H9 (cell line): ENCODE data around the gene RBM7. TPM values are rescaled to one million over a fixed set of nuclear protein-coding genes. Genes with fewer than 3 reads are reported as not detected.

Experiments
- DNase-seq: peaks from one replicate; pipeline ENCODE4 v3.0.0-alpha.2; 2017
- H2AFZ ChIP-seq: one replicate; pipeline ENCODE4 v1.6.1; 2013; ENCODE audit warnings: mild to moderate bottlenecking, low read length, control low read depth, moderate library complexity
- H2AK5ac ChIP-seq: 2 replicates; pipeline ENCODE4 v1.6.1; 2013; ENCODE audit warnings: low read length, control low read depth, mixed read lengths; ENCODE audit not compliant: insufficient read length
- H2BK120ac ChIP-seq: one replicate; pipeline ENCODE4 v1.6.1; 2013; ENCODE audit warnings: low read depth, mild to moderate bottlenecking, low read length, control low read depth, inconsistent platforms; ENCODE audit not compliant: poor library complexity, severe bottlenecking
- H2BK12ac ChIP-seq: 2 replicates; pipeline ENCODE4 v1.6.1; 2013; ENCODE audit warnings: low read length, control low read depth, mixed read lengths, low read depth; ENCODE audit not compliant: insufficient read length
- H2BK15ac ChIP-seq: 2 replicates; pipeline ENCODE4 v1.6.1; 2013; ENCODE audit warnings: low read depth, low read length, control low read depth
- H2BK20ac ChIP-seq: one replicate; pipeline ENCODE4 v1.6.1; 2013; ENCODE audit warnings: low read depth, mild to moderate bottlenecking, low read length, control low read depth, inconsistent platforms; ENCODE audit not compliant: poor library complexity, severe bottlenecking
- H2BK5ac ChIP-seq: 2 replicates; pipeline ENCODE4 v1.6.1; 2013; ENCODE audit warnings: low read length, control low read depth, mixed read lengths; ENCODE audit not compliant: insufficient read length
- H3K14ac ChIP-seq: 2 replicates; pipeline ENCODE4 v1.6.1; 2013; ENCODE audit warnings: low read length, control low read depth; ENCODE audit not compliant: insufficient read depth
- H3K18ac ChIP-seq: 2 replicates; pipeline ENCODE4 v1.6.1; 2013; ENCODE audit warnings: low read depth, mild to moderate bottlenecking, mixed read lengths, low read length, control low read depth; ENCODE audit not compliant: insufficient read length
- H3K23ac ChIP-seq: 2 replicates; pipeline ENCODE4 v1.6.1; 2013; ENCODE audit warnings: low read length, control low read depth, mixed read lengths, low read depth; ENCODE audit not compliant: insufficient read length
- H3K23me2 ChIP-seq: 2 replicates; pipeline ENCODE4 v1.6.1; 2013; ENCODE audit warnings: low read depth, mild to moderate bottlenecking, mixed read lengths, low read length, control low read depth; ENCODE audit not compliant: insufficient read length, poor library complexity, severe bottlenecking
- H3K27ac ChIP-seq: 2 replicates; pipeline ENCODE4 v1.5.1; 2013; ENCODE audit warnings: low read length, control low read depth, mixed read lengths, low read depth; ENCODE audit not compliant: insufficient read length
- H3K27me3 ChIP-seq: 2 replicates; pipeline ENCODE4 v1.6.1; 2013; ENCODE audit warnings: low read length, control low read depth, inconsistent platforms; ENCODE audit not compliant: insufficient read depth
- H3K4ac ChIP-seq: 2 replicates; pipeline ENCODE4 v1.6.1; 2013; ENCODE audit warnings: low read depth, mild to moderate bottlenecking, control low read depth, inconsistent platforms, low read length, moderate library complexity
- H3K4me1 ChIP-seq: 2 replicates; pipeline ENCODE4 v1.6.1; 2013; ENCODE audit warnings: low read length, control low read depth, inconsistent platforms; ENCODE audit not compliant: insufficient read depth
- H3K4me2 ChIP-seq: 2 replicates; pipeline ENCODE4 v1.6.1; 2013; ENCODE audit warnings: low read length, control low read depth, mixed read lengths; ENCODE audit not compliant: insufficient read length, insufficient read depth
- H3K56ac ChIP-seq: 2 replicates; pipeline ENCODE4 v1.6.1; 2013; ENCODE audit warnings: low read depth, mild to moderate bottlenecking, mixed read lengths, low read length, control low read depth; ENCODE audit not compliant: insufficient read length
- H3K79me1 ChIP-seq: 2 replicates; pipeline ENCODE4 v1.6.1; 2013; ENCODE audit warnings: low read depth, mild to moderate bottlenecking, moderate library complexity, low read length, control low read depth, inconsistent platforms; ENCODE audit not compliant: insufficient read depth, poor library complexity, severe bottlenecking
- H3K79me2 ChIP-seq: 2 replicates; pipeline ENCODE4 v1.6.1; 2013; ENCODE audit warnings: low read length, control low read depth, inconsistent platforms; ENCODE audit not compliant: insufficient read depth
- H3K9ac ChIP-seq: 2 replicates; pipeline ENCODE4 v1.6.1; 2013; ENCODE audit warnings: low read length, control low read depth, mixed read lengths; ENCODE audit not compliant: insufficient read length; ENCODE audit errors: extremely low read depth
- H3K9me3 ChIP-seq: one replicate; pipeline ENCODE4 v1.6.1; 2013; ENCODE audit warnings: low read depth, low read length, inconsistent platforms; ENCODE audit not compliant: control insufficient read depth
- H3T11ph ChIP-seq: one replicate; pipeline ENCODE4 v1.6.1; 2013; ENCODE audit warnings: mild to moderate bottlenecking, low read length, control low read depth, inconsistent platforms
- H4K20me1 ChIP-seq: one replicate; pipeline ENCODE4 v1.6.1; 2013; ENCODE audit not compliant: control insufficient read depth, insufficient read length, insufficient read depth
- H4K5ac ChIP-seq: 2 replicates; pipeline ENCODE4 v1.6.1; 2013; ENCODE audit warnings: low read depth, mild to moderate bottlenecking, mixed read lengths, low read length, control low read depth; ENCODE audit not compliant: insufficient read length
- H4K8ac ChIP-seq: replicated peaks from 2 replicates; pipeline ENCODE4 v1.6.1; 2013; ENCODE audit warnings: low read length, control low read depth, mixed read lengths, low read depth; ENCODE audit not compliant: insufficient read length
- H4K91ac ChIP-seq: 2 replicates; pipeline ENCODE4 v1.6.1; 2013; ENCODE audit warnings: low read depth, mild to moderate bottlenecking, moderate library complexity, mixed read lengths, low read length, control low read depth; ENCODE audit not compliant: insufficient read length
- H3K27ac Mint-ChIP-seq, 3 experiments: 2 replicates in 2 of 3; 3 replicates in 1 of 3; pipeline ENCODE4 v1.8.0; 2020 to 2021; ENCODE audit warnings: mixed read lengths in 3 of 3, mild to moderate bottlenecking in 1 of 3, moderate library complexity in 1 of 3
- H3K27me3 Mint-ChIP-seq: 2 replicates; pipeline ENCODE4 v1.8.0; 2021; ENCODE audit warnings: low read depth, mild to moderate bottlenecking, moderate library complexity, mixed read lengths
- H3K36me3 Mint-ChIP-seq, 3 experiments: 2 replicates in 2 of 3; 3 replicates in 1 of 3; pipeline ENCODE4 v1.8.0; 2020 to 2021; ENCODE audit warnings: low read depth in 3 of 3, mixed read lengths in 3 of 3; ENCODE audit not compliant: insufficient read depth in 1 of 3
- H3K4me1 Mint-ChIP-seq, 2 experiments: 2 replicates each; pipeline ENCODE4 v1.8.0; 2020; ENCODE audit warnings: mixed read lengths in 2 of 2
- H3K4me3 Mint-ChIP-seq, 2 experiments: 2 replicates in 1 of 2; 3 replicates in 1 of 2; pipeline ENCODE4 v1.8.0; 2020 to 2021; ENCODE audit warnings: mild to moderate bottlenecking in 2 of 2, mixed read lengths in 2 of 2, moderate library complexity in 1 of 2
- H3K9me3 Mint-ChIP-seq, 2 experiments: 2 replicates in 1 of 2; 3 replicates in 1 of 2; pipeline ENCODE4 v1.8.0; 2020; ENCODE audit warnings: mild to moderate bottlenecking in 2 of 2, mixed read lengths in 2 of 2, moderate library complexity in 1 of 2
- WGBS: extraction: QIAGEN DNeasy Blood & Tissue Kit; methylation state at CpG from one replicate; pipeline ENCODE4 v1.1.7; 2013; ENCODE audit warnings: missing lambda C conversion rate, low lambda C conversion rate, mixed read lengths; ENCODE audit not compliant: insufficient read length; ENCODE audit errors: extremely low coverage; 5-methylcytosine and 5-hydroxymethylcytosine counted together
- total RNA-seq: library from RNA; stranded (reverse); gene quantifications from 2 replicates; pipeline ENCODE4 v1.2.1, GENCODE V29; 2021
- TF ChIP-seq, protein P1 (sequence below): fragments of 200-600 bp; sonication (generic); conservative IDR thresholded peaks from 3 replicates; pipeline ENCODE4 v1.8.0; 2021; ENCODE audit warnings: antibody characterized with exemption, mild to moderate bottlenecking

The RBM7 gene
- total RNA-seq, 1 experiment from 2014 or later, result 56.4 TPM

DNA sequence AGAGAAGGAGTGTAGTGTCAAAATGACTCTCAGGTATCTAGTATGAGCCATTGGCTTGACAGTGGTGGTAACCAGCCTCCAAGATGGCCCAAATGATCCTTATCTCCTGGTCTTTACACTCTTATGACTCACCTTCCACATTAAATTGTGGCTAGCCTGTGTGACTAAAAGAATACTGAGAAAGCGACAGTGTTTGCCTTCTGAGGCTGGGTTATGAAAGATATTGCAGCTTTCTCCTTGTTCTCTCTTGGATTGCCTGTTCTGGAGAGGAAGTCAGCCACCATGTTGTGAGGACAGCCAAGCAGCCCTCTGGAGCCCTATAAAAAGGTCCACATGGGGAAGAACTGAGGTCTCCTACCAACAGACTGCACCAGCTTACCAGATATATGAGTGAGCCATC lies 16.0 kb upstream of the RBM7 start:
- Histone ChIP-seq H4K8ac (no peak overlapping the region), H3K79me2 (no peaks in the 10 kb centered on the region), H3K23me2 (no peaks in the 10 kb centered on the region), H4K5ac (no peak overlapping the region), H4K91ac (no peak overlapping the region), H3K4me1 (no peaks in the 10 kb centered on the region), H2AK5ac (no peak overlapping the region), H2BK120ac (no peak overlapping the region), H2AFZ (no peak overlapping the region), H3K56ac (no peak overlapping the region), H3K9me3 (no peaks in the 10 kb centered on the region), H3K27me3 (no peaks in the 10 kb centered on the region), H3K9ac (no peak overlapping the region), H3K4me2 (no peak overlapping the region), H3K27ac (no peak overlapping the region), H3T11ph (no peak overlapping the region), H3K14ac (no peak overlapping the region), H4K20me1 (no peaks in the 10 kb centered on the region), H2BK5ac (no peak overlapping the region), H2BK12ac (no peak overlapping the region), H2BK15ac (no peak overlapping the region), H3K18ac (no peak overlapping the region), H3K23ac (no peak overlapping the region), H3K4ac (no peak overlapping the region), H2BK20ac (no peak overlapping the region), H3K79me1 (no peaks in the 10 kb centered on the region)
- Mint-ChIP-seq H3K9me3 (peaks cover 8 to 9% of the 10 kb centered on the region in 2 experiments; a peak in 3 of 5 replicates), H3K36me3 (peaks cover 0 to 9% (median 5%) of the 10 kb centered on the region in 3 experiments; a peak in 2 of 7 replicates), H3K4me1 (no peaks in the 10 kb centered on the region), H3K27me3 (no peaks in the 10 kb centered on the region; the same call in 1 of the 2 replicates), H3K27ac (no peak overlapping the region), H3K4me3 (no peak overlapping the region)
- TF ChIP-seq, protein P1, sequence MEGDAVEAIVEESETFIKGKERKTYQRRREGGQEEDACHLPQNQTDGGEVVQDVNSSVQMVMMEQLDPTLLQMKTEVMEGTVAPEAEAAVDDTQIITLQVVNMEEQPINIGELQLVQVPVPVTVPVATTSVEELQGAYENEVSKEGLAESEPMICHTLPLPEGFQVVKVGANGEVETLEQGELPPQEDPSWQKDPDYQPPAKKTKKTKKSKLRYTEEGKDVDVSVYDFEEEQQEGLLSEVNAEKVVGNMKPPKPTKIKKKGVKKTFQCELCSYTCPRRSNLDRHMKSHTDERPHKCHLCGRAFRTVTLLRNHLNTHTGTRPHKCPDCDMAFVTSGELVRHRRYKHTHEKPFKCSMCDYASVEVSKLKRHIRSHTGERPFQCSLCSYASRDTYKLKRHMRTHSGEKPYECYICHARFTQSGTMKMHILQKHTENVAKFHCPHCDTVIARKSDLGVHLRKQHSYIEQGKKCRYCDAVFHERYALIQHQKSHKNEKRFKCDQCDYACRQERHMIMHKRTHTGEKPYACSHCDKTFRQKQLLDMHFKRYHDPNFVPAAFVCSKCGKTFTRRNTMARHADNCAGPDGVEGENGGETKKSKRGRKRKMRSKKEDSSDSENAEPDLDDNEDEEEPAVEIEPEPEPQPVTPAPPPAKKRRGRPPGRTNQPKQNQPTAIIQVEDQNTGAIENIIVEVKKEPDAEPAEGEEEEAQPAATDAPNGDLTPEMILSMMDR, result no peak
- WGBS, result no CpG with 5 or more reads among the region's 1 CpG
- no peak for DNase-seq
